Left lung (tissue), 10 donors: ENCODE data around the gene C6orf89. TPM values are rescaled to one million over a fixed set of nuclear protein-coding genes. Genes with fewer than 3 reads are reported as not detected.

Source experiments
- ATAC-seq: fragments of 200-7000 bp; cut with Tn5 transposase; one replicate; pipeline ENCODE4 v1.9.1; 2020; ENCODE audit warnings: moderate library complexity
- DNase-seq, 4 donors: peaks; one replicate each; pipeline ENCODE4 v3.0.0-alpha.2; 2013 to 2020
- H3K27ac ChIP-seq, 2 donors: fragments of 200-600 bp; sonication (generic) in 1 of 2; one replicate each; pipeline versions ENCODE4 v1.5.0 to v1.8.0; 2020 to 2021
- H3K27me3 ChIP-seq, 2 donors: fragments of 200-600 bp; sonication (generic) in 1 of 2; one replicate each; pipeline versions ENCODE4 v1.5.0 to v1.8.0; 2020 to 2021
- H3K36me3 ChIP-seq, 2 donors: fragments of 200-600 bp; sonication (generic) in 1 of 2; one replicate each; pipeline versions ENCODE4 v1.5.0 to v1.8.0; 2020 to 2021
- H3K4me1 ChIP-seq, 2 donors: fragments of 200-600 bp; one replicate each; pipeline ENCODE4 v1.8.0; 2021
- H3K4me3 ChIP-seq, 2 donors: fragments of 200-600 bp; sonication (generic) in 1 of 2; one replicate each; pipeline versions ENCODE4 v1.5.0 to v1.8.0; 2020 to 2021; ENCODE audit warnings: mild to moderate bottlenecking in 1 of 2
- H3K9me3 ChIP-seq, 2 donors: fragments of 200-600 bp; sonication (generic) in 1 of 2; one replicate each; pipeline versions ENCODE4 v1.5.0 to v1.8.0; 2020 to 2021
- CTCF ChIP-seq, 2 donors: fragments of 200-600 bp; sonication (generic) in 1 of 2; IDR thresholded peaks; one replicate each; pipeline versions ENCODE4 v1.5.0 to v1.8.0; 2021; ENCODE audit warnings: antibody characterized with exemption in 2 of 2
- intact Hi-C, 2 donors: fragments of 100-400 bp; cut with DNase I; formaldehyde crosslinking; loops; one replicate each; pipeline versions ENCODE4 v1.11.2 to v1.14.2; 2022
- polyA plus RNA-seq, 6 donors: library from polyadenylated mRNA; unstranded; fragments of 120-200 nt; gene quantifications; one replicate each; pipeline ENCODE4 v1.2.1, GENCODE V29; 2013; ENCODE audit not compliant: insufficient read length in 6 of 6
- total RNA-seq, 2 donors: library from RNA; stranded (reverse); fragmentation: NEBNext Ultra II Directional; extraction: Animal tissue kit (Norgen Biotek cat#: 25700); gene quantifications; one replicate each; pipeline ENCODE4 v1.2.1, GENCODE V29; 2021
- donor health status: DM: no; HTN: yes; CAD: no.
- donor health status: DM: no; HTN: no; CAD: no.

The C6orf89 gene
- total and polyA plus RNA-seq, 8 donors: 43.8 to 59.6 (median 48.0) TPM

- ATAC-seq: no peak
- no peak for TF ChIP-seq CTCF (IDR thresholded peaks at IDR 0.05)
- Histone ChIP-seq H3K9me3 (no peaks in the 10 kb centered on the region), H3K36me3 (peaks cover 0 to 38% of the 10 kb centered on the region in 2 donors), H3K27me3 (no peaks in the 10 kb centered on the region), H3K4me1 (peaks cover 0 to 3% of the 10 kb centered on the region in 2 donors), H3K27ac (no peak overlapping the region), H3K4me3 (no peak overlapping the region)
- DNase-seq: no peak
- intact Hi-C loops: no loop called here
These were observed 8.5 kb downstream of the C6orf89 start for GRCh38 chr6:36893976-36894932.

GRCh38 chr6:36897609-36898008 is 11.9 kb downstream of the C6orf89 start:
- H3K9me3 ChIP-seq: no peaks in the 10 kb centered on the region
- TF ChIP-seq CTCF (IDR thresholded peaks at IDR 0.05): no peak
- no peaks in the 10 kb centered on the region for H3K4me1 ChIP-seq
- H3K4me3 ChIP-seq: no peak overlapping the region
- intact Hi-C loops: no loop called here
- peaks cover 0 to 66% of the 10 kb centered on the region in 2 donors for H3K36me3 ChIP-seq
- DNase-seq (no peak), ATAC-seq (no peak)
- no peaks in the 10 kb centered on the region for H3K27me3 ChIP-seq
- no peak overlapping the region for H3K27ac ChIP-seq

- no peak for ATAC-seq
- no peak overlapping the region for H3K27ac ChIP-seq
These were observed 18.4 kb downstream of the C6orf89 start for GRCh38 chr6:36904114-36904513.

GRCh38 chr6:36904851-36905393 is 19.2 kb downstream of the C6orf89 start:
- H3K36me3 ChIP-seq: peaks cover 0 to 71% of the 10 kb centered on the region in 2 donors

More at GRCh38 chr6:36904114-36904513, 18.4 kb downstream of the C6orf89 start:
- Histone ChIP-seq H3K9me3 (no peaks in the 10 kb centered on the region), H3K27me3 (no peaks in the 10 kb centered on the region), H3K4me1 (peaks cover 0 to 23% of the 10 kb centered on the region in 2 donors), H3K4me3 (no peak overlapping the region), H3K36me3 (peaks cover 0 to 79% of the 10 kb centered on the region in 2 donors)
- intact Hi-C loops: no loop called here
- DNase-seq: no peak
- TF ChIP-seq CTCF (IDR thresholded peaks at IDR 0.05): no peak

More at GRCh38 chr6:36904851-36905393, 19.2 kb downstream of the C6orf89 start:
- Histone ChIP-seq H3K27ac (no peak overlapping the region), H3K27me3 (no peaks in the 10 kb centered on the region), H3K4me1 (peaks cover 0 to 23% of the 10 kb centered on the region in 2 donors), H3K9me3 (no peaks in the 10 kb centered on the region), H3K4me3 (no peak overlapping the region)
- intact Hi-C loops: no loop called here
- DNase-seq: no peak
- no peak for TF ChIP-seq CTCF (IDR thresholded peaks at IDR 0.05)
- no peak for ATAC-seq
